OCI-LY7 (cell line): Measurements from ENCODE around the gene NAT10. TPM values are rescaled to one million over a fixed set of nuclear protein-coding genes. Genes with fewer than 3 reads are reported as not detected.

ENCODE experiments used
- Bru-seq: library from RNA; stranded (reverse); fragments of 400-500 nt; gene quantifications from one replicate; lab custom pipeline; 2021; lab: Mats Ljungman, UMichigan
- BruChase-seq, 2 experiments: library from RNA; stranded (reverse); fragments of 400-500 nt; gene quantifications; one replicate each; lab custom pipeline; 2021; lab: Mats Ljungman, UMichigan
- BruUV-seq: library from RNA; stranded (reverse); fragments of 400-500 nt; replicated peaks from 2 replicates; lab custom pipeline; 2021; lab: Mats Ljungman, UMichigan
- CTCF ChIA-PET: fragments of 300-600 bp; sonication (Branson Sonifier 250); formaldehyde crosslinking; loops from one replicate; lab custom pipeline; 2022; ENCODE audit warnings: antibody characterized with exemption; ENCODE audit not compliant: unreplicated experiment; lab: Charles Lee
- POLR2A ChIA-PET: fragments of 300-600 bp; sonication (Branson Sonifier 250); formaldehyde crosslinking; loops from one replicate; lab custom pipeline; 2022; ENCODE audit warnings: antibody characterized with exemption; lab: Charles Lee
- DNase-seq: peaks from one replicate; pipeline ENCODE4 v3.0.0-alpha.2; 2015; ENCODE audit warnings: low spot score
- H2AFZ ChIP-seq: fragments of 200-600 bp; sonication (generic), shearing (Covaris generic); 2 replicates; pipeline ENCODE4 v1.6.1; 2014; ENCODE audit warnings: mild to moderate bottlenecking, antibody characterized with exemption, low read length, moderate library complexity
- H3K27ac ChIP-seq: fragments of 200-600 bp; sonication (generic); 2 replicates; pipeline ENCODE4 v1.5.1; 2014; ENCODE audit warnings: mixed run types, low read depth, mild to moderate bottlenecking, moderate library complexity, low read length, inconsistent platforms; ENCODE audit not compliant: poor library complexity, severe bottlenecking
- H3K36me3 ChIP-seq: fragments of 200-600 bp; sonication (generic); 2 replicates; pipeline ENCODE4 v1.6.1; 2014; ENCODE audit warnings: mild to moderate bottlenecking, antibody characterized with exemption, low read length, moderate library complexity, mixed read lengths; ENCODE audit not compliant: insufficient read depth
- H3K4me1 ChIP-seq: fragments of 200-600 bp; sonication (generic); 2 replicates; pipeline ENCODE4 v1.5.1; 2014; ENCODE audit warnings: mild to moderate bottlenecking, low read length; ENCODE audit not compliant: insufficient read depth, poor library complexity, severe bottlenecking
- H3K4me2 ChIP-seq: fragments of 200-600 bp; sonication (generic); 2 replicates; pipeline ENCODE4 v1.6.1; 2014; ENCODE audit warnings: mild to moderate bottlenecking, low read length
- H3K4me3 ChIP-seq: fragments of 200-600 bp; sonication (generic); 2 replicates; pipeline ENCODE4 v1.5.1; 2014; ENCODE audit warnings: mild to moderate bottlenecking, low read depth, low read length; ENCODE audit not compliant: poor library complexity, severe bottlenecking
- H3K79me2 ChIP-seq: fragments of 200-600 bp; sonication (generic); 2 replicates; pipeline ENCODE4 v1.6.1; 2016; ENCODE audit warnings: low read depth, mild to moderate bottlenecking, low read length, moderate library complexity, mixed read lengths; ENCODE audit not compliant: insufficient read depth
- H3K9me2 ChIP-seq: fragments of 200-600 bp; sonication (generic); 2 replicates; pipeline ENCODE4 v1.6.1; 2016; ENCODE audit warnings: mild to moderate bottlenecking, low read length, mixed read lengths; ENCODE audit not compliant: insufficient read depth
- H3K9me3 ChIP-seq: fragments of 200-600 bp; sonication (generic); 2 replicates; pipeline ENCODE4 v1.6.1; 2014; ENCODE audit warnings: mild to moderate bottlenecking, mixed run types, low read length, mixed read lengths
- H4K20me1 ChIP-seq: fragments of 200-600 bp; sonication (generic); 2 replicates; pipeline ENCODE4 v1.6.1; 2014; ENCODE audit warnings: mild to moderate bottlenecking, antibody characterized with exemption, low read length, moderate library complexity, mixed read lengths; ENCODE audit not compliant: insufficient read depth
- EZH2phosphoT487 ChIP-seq: fragments of 200-600 bp; sonication (generic); IDR thresholded peaks from 2 replicates; pipeline ENCODE4 v1.6.1; 2018; ENCODE audit warnings: low read depth, borderline replicate concordance, mild to moderate bottlenecking, mixed run types, antibody characterized with exemption, low read length, moderate library complexity, mixed read lengths
- intact Hi-C: fragments of 100-400 bp; cut with micrococcal nuclease; formaldehyde crosslinking; loops from one replicate; pipeline ENCODE4 v1.10.0; 2022; ENCODE audit not compliant: unreplicated experiment
- long read RNA-seq: library from polyadenylated mRNA; stranded (forward); transcript quantifications from one replicate; pipeline ENCODE4 v2.0.0, GENCODE V29; 2022
- total RNA-seq, 2 experiments: library from RNA; depleted of rRNA in 1 of 2; stranded (reverse); fragments of >200 nt in 1 of 2; shearing (Covaris generic) in 1 of 2; gene quantifications; 2 replicates each; pipeline ENCODE4 v1.2.3, GENCODE V29; 2014 to 2022
- TF ChIP-seq, protein P1 (sequence below): fragments of 200-600 bp; sonication (generic); conservative IDR thresholded peaks from 2 replicates; pipeline ENCODE4 v1.5.1; 2014; ENCODE audit warnings: mild to moderate bottlenecking, antibody characterized with exemption, low read length, moderate library complexity, mixed read lengths

The NAT10 gene
- total RNA-seq (2014; rRNA removed; shearing (Covaris generic)) (62.5 and 64.9 TPM in 2 replicates), total RNA-seq (2022) (94.2 and 120 TPM in 2 replicates), Bru-seq, nascent RNA (percentile 88 among the genes with signal in this experiment), BruChase-seq, experiment 1, labeled RNA remaining after a 6-hour chase (percentile 90 among the genes with signal in this experiment), BruChase-seq, experiment 2, labeled RNA remaining after a 2-hour chase (percentile 91 among the genes with signal in this experiment)
- long read RNA-seq, full-length matches to known transcripts: 75 of 108 reads
- long read RNA-seq, partial matches to known transcripts: 17 of 108 reads
- long read RNA-seq, other reads (novel, unspliced or antisense): 16 of 108 reads

DNA sequence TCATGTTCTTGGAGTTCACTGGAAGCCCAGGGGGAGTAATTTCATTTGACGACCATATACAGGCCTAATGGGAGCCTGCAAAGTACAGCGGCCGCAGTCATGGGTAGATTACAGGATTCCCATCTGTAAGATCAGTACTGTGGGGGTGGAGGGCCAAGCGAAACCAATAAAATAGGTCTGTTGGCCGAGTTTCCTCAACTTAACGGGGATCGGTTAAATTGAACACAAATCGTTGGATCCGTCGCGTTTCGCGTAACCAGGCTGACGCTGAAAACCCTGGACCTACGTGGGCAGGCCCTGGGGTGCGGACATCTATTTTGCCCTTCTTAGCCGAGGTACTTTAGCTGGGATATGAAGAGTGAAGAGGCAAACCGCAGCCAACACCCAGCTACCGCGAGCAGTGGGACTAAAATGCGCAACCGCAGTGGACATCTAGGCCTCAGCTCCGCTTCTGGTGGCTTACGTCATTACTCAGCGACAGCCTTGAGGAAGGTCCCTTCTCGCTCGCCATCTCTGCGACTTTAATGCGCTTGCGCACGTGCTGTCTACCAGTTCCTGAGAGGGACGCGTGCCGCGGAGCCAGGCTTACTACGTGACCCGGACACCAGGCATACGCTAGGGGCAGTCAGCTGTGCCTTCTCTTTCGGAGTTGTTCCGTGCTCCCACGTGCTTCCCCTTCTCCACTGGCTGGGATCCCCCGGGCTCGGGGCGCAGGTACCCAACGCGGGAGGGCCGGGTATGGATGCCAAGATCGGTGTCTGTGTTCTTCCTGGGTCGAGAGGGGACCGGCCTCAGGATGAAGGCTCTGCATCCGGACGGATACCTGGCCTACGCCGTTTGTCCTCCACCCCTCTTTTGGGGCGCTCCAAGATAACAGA lies at the start of gene NAT10:
Gene NAT10 (plus strand): TSS at position 551 of the 878 bp plus-strand sequence. CDS start 2,597 bp downstream, outside the sequence.
- TSS peak; percentile 100 for BruUV-seq
- no peaks in the 10 kb centered on the region for H3K9me2 ChIP-seq
- ChIA-PET POLR2A (interaction anchor here (0.6 to 3.5 kb wide), 13 partner anchors 10 to 1621 kb away, joined by 3 to 17 read pairs (median 5); partner anchors contain the start of gene CAPRIN1), CTCF (interaction anchor here (1.0 kb wide), 1 partner anchor 52 kb away, joined by 3 read pairs; no protein-coding TSS in a partner anchor)
- H3K4me2 ChIP-seq: peak within 1 kb of the TSS; percentile 90
- peak within 1 kb of the TSS; percentile 65; the same call in 1 of the 2 replicates for H2AFZ ChIP-seq
- intact Hi-C loops: loop anchor here (1.0 to 5.0 kb wide), 4 partner anchors 40 to 254 kb away; partner anchors contain the start of gene CAPRIN1
- DNase-seq: peak; percentile 99
- H3K36me3 ChIP-seq: peaks cover 62% of the 10 kb centered on the region
- peak within 1 kb of the TSS; percentile 88 for H3K4me3 ChIP-seq
- H3K79me2 ChIP-seq: peaks cover 47% of the 10 kb centered on the region
- H3K4me1 ChIP-seq: peaks cover 47% of the 10 kb centered on the region
- H3K9me3 ChIP-seq: no peaks in the 10 kb centered on the region
- H4K20me1 ChIP-seq: no peaks in the 10 kb centered on the region
- TF ChIP-seq, protein P1, sequence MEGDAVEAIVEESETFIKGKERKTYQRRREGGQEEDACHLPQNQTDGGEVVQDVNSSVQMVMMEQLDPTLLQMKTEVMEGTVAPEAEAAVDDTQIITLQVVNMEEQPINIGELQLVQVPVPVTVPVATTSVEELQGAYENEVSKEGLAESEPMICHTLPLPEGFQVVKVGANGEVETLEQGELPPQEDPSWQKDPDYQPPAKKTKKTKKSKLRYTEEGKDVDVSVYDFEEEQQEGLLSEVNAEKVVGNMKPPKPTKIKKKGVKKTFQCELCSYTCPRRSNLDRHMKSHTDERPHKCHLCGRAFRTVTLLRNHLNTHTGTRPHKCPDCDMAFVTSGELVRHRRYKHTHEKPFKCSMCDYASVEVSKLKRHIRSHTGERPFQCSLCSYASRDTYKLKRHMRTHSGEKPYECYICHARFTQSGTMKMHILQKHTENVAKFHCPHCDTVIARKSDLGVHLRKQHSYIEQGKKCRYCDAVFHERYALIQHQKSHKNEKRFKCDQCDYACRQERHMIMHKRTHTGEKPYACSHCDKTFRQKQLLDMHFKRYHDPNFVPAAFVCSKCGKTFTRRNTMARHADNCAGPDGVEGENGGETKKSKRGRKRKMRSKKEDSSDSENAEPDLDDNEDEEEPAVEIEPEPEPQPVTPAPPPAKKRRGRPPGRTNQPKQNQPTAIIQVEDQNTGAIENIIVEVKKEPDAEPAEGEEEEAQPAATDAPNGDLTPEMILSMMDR: 0 out of 2 replicates have a peak, but pooled peaks have one; percentile 20
- no peak for TF ChIP-seq EZH2phosphoT487
- H3K27ac ChIP-seq: peak within 1 kb of the TSS; percentile 86

- no peaks in the 10 kb centered on the region for H3K9me2 ChIP-seq
- ChIA-PET POLR2A (interaction anchor here (1.2 to 4.0 kb wide), 3 partner anchors 7 to 15 kb away, joined by 5 to 20 read pairs (median 18); no protein-coding TSS in a partner anchor), CTCF (no interaction called here)
- intact Hi-C loops: loop anchor here (10.0 kb wide), 1 partner anchor 1162 kb away; the partner anchor contains the start of gene QSER1
- H3K79me2 ChIP-seq: peaks cover 95% of the 10 kb centered on the region
- TF ChIP-seq, protein P1: no peak
- no peak for TF ChIP-seq EZH2phosphoT487
- peak overlapping the region; percentile 90 for H3K4me3 ChIP-seq
- no peak for DNase-seq
- no peaks in the 10 kb centered on the region for H3K9me3 ChIP-seq
- no peak overlapping the region for H2AFZ ChIP-seq
- no TSS peak for BruUV-seq
- peaks cover 62% of the 10 kb centered on the region for H4K20me1 ChIP-seq
- peak overlapping the region; percentile 88 for H3K4me2 ChIP-seq
- H3K36me3 ChIP-seq: peaks cover 95% of the 10 kb centered on the region
- H3K27ac ChIP-seq: no peak overlapping the region
- H3K4me1 ChIP-seq: peaks cover 39% of the 10 kb centered on the region
These were observed 48.8 kb upstream of the NAT10 start for GRCh38 chr11:34056672-34057071.
